ENCODE data around the gene ETV6.
A peak's percentile ranks its signal among the peaks of the same experiment; 100 is the strongest.

The ETV6 gene

DNA sequence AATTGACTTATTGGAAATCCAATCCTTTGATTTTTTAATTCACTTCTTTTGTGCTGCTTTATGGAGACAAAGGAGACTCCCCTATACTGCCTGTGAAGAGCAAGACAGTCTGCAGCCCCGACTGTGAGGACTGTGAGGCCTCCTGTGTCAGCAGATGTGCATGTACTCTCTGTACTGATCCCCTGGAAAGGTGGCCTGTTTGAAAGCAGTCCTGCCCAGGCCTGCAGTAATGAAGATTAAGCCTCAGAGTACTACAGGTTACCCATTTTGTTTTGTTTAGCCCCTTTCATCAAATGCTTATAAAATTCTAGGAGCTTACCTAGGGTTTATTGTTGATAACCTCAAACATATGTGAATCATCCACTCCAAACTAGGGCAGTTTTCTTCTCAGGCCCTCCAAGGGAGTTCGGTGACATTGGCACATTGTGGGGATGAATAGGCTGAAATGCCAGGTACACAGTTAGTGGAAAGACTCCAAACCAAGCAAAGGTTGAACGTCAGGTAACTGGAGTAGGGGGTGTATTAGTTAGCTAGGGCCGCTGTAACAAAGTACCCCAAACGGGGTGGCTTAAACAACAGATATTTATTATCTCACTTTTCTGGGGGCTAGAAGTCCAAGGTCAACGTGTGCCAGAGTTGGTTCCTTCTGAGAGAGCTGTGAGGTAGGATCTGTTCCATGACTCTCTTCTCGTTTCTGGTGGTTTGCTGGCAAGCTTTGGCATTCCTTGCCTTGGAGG is 212.6 kb downstream of the ETV6 start:
- in situ Hi-C loops (cut with MboI; ENCODE audit: low pct_unique_long_range_greater_than_20kb, low sequenced_read_pairs, unreplicated experiment), result no loop called here
- DNase-seq (ENCODE audit: low spot score), result no peak
- TF ChIP-seq, protein P1, sequence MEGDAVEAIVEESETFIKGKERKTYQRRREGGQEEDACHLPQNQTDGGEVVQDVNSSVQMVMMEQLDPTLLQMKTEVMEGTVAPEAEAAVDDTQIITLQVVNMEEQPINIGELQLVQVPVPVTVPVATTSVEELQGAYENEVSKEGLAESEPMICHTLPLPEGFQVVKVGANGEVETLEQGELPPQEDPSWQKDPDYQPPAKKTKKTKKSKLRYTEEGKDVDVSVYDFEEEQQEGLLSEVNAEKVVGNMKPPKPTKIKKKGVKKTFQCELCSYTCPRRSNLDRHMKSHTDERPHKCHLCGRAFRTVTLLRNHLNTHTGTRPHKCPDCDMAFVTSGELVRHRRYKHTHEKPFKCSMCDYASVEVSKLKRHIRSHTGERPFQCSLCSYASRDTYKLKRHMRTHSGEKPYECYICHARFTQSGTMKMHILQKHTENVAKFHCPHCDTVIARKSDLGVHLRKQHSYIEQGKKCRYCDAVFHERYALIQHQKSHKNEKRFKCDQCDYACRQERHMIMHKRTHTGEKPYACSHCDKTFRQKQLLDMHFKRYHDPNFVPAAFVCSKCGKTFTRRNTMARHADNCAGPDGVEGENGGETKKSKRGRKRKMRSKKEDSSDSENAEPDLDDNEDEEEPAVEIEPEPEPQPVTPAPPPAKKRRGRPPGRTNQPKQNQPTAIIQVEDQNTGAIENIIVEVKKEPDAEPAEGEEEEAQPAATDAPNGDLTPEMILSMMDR (IDR thresholded peaks at IDR 0.05; ENCODE audit: extremely low read depth, insufficient read depth, missing control alignments), result no peak

DNA sequence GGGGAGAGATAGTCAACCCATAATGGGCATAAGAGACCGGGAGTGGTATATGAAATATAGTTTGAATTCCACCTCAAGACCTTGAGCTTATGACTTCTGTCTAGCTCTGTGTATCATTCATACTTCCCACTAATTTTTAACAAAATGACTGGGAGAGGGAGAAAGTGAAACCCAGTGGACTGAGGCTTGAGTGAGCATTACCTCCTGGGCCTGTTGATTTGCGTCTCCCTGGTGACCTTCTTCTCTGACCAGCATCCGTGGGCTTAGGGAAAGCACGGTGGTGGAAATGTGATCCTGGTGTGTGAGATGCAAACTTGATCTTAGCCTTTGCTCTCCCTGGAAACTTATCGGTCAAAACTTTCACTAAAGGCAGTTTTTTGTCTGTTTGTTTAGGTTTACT is 213.3 kb downstream of the ETV6 start:
- TF ChIP-seq, protein P1 (IDR thresholded peaks at IDR 0.05; ENCODE audit: extremely low read depth, insufficient read depth, missing control alignments), result no peak
- peak; percentile 22 for DNase-seq (ENCODE audit: low spot score)
- in situ Hi-C loops (cut with MboI; ENCODE audit: low pct_unique_long_range_greater_than_20kb, low sequenced_read_pairs, unreplicated experiment), result no loop called here

DNA sequence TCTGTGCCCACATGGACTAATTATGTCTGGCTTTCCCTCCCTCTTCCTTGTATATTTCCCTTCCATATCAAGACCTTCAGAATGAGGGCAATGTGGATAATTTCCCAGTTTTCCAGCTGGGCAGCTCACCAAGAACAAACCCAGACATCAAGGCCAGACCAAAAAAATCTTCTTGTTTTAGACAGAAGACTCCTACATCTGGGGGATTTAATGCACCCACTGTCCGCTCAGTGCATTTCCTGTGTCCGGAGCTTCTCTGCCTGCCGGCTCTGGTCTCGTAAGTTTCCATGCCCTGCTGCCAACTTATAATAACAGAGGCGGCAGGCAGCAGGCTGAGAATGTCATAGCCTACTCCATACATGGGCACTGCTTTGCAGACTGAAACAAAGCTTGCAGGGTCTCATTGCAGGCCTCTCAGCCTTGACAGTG is 214.0 kb downstream of the ETV6 start:
- DNase-seq (ENCODE audit: low spot score), result no peak
- in situ Hi-C loops (cut with MboI; ENCODE audit: low pct_unique_long_range_greater_than_20kb, low sequenced_read_pairs, unreplicated experiment), result no loop called here
- TF ChIP-seq, protein P1 (IDR thresholded peaks at IDR 0.05; ENCODE audit: extremely low read depth, insufficient read depth, missing control alignments), result no peak

DNA sequence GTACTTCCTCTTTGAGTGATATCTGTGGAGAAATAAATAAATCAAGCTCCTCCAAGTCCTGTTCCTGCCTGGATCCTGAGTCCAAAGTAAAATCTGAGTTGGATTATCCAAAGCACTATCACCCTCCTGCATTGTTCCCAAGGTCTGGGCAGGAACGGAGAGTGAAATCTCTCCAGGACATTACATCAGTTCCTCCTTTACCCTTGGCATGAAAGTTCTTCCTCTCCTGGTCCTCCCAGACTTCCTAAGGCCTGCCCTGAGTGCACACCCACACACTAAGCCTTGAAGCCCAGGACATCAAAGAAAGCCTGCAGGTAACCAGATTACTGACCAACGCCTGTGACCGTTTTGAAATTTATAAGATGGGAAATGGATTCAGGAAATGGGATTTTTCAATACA is 214.5 kb downstream of the ETV6 start:
- in situ Hi-C loops (cut with MboI; ENCODE audit: low pct_unique_long_range_greater_than_20kb, low sequenced_read_pairs, unreplicated experiment), result no loop called here
- TF ChIP-seq, protein P1 (IDR thresholded peaks at IDR 0.05; ENCODE audit: extremely low read depth, insufficient read depth, missing control alignments), result no peak
- DNase-seq (ENCODE audit: low spot score), result no peak

DNA sequence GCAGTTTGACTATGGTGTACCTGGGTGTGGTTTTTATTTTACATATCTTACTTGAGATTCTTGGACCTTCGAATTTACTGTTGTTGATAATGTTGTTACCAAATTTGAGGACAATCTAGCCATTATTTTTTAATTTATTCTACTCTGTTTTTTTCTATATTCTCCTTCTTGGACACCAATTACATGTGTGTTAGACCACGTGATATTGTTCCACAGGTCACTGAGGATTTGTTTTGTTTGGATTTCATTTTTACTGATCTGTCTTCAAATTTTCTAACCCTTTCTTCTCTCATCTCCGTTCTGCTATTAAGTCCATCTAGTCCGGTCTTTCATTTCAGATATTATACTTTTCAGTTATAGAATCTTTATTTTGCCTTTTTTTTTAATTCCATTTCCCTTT is 216.3 kb downstream of the ETV6 start:
- TF ChIP-seq, protein P1 (IDR thresholded peaks at IDR 0.05; ENCODE audit: extremely low read depth, insufficient read depth, missing control alignments), result no peak
- no peak for DNase-seq (ENCODE audit: low spot score)
- in situ Hi-C loops (cut with MboI; ENCODE audit: low pct_unique_long_range_greater_than_20kb, low sequenced_read_pairs, unreplicated experiment), result no loop called here

DNA sequence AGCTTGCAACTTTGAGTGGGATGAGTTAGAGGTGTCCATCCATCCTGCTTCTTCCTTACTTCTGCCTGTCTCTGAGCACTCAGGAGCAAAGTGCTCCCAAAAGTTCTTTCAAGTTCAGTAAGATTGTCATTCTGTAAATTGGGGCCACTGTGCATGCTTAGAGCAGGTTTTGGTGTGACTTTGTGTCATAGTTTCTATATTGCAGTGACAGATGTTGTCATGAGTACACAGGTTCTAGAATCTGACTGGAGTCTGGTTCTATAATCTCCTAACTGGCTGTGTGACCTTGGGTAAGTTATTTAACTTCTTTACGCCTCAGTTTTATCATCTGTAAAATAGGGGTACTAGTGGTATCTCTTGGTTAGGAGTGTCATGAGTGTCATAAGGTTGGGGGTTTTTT is 218.6 kb downstream of the ETV6 start:
- in situ Hi-C loops (cut with MboI; ENCODE audit: low pct_unique_long_range_greater_than_20kb, low sequenced_read_pairs, unreplicated experiment), result no loop called here
- TF ChIP-seq, protein P1 (IDR thresholded peaks at IDR 0.05; ENCODE audit: extremely low read depth, insufficient read depth, missing control alignments), result no peak
- DNase-seq (ENCODE audit: low spot score), result no peak
